AG09309 (cell line): ENCODE data around the gene ZC3H14.

Experiments
- DNase-seq: peaks from one replicate; pipeline ENCODE4 v3.0.0-alpha.2; 2010; ENCODE audit warnings: low read depth
- H3K4me3 ChIP-seq: 2 replicates; pipeline ENCODE4 v1.5.1; 2011; ENCODE audit warnings: mild to moderate bottlenecking, low read depth, low read length, moderate library complexity; ENCODE audit not compliant: control insufficient read depth
- CTCF ChIP-seq: IDR thresholded peaks from 2 replicates; pipeline ENCODE4 v1.5.1; 2011; ENCODE audit warnings: mild to moderate bottlenecking, low read depth, low read length, inconsistent platforms; ENCODE audit not compliant: insufficient read depth, control insufficient read depth; ENCODE audit errors: missing control alignments

The ZC3H14 gene

GRCh38 chr14:88628033-88628432 is 65.2 kb downstream of the ZC3H14 start:
- DNase-seq, result no peak
- H3K4me3 ChIP-seq, result no peak overlapping the region
- no peak for TF ChIP-seq CTCF

GRCh38 chr14:88628462-88628861 is 65.6 kb downstream of the ZC3H14 start:
- H3K4me3 ChIP-seq, result no peak overlapping the region
- no peak for DNase-seq
- no peak for TF ChIP-seq CTCF

- TF ChIP-seq CTCF, result no peak
- H3K4me3 ChIP-seq, result no peak overlapping the region; the same call in 1 of the 2 replicates
- peak; percentile 76 for DNase-seq
Observed at GRCh38 chr14:88630565-88630964, 67.7 kb downstream of the ZC3H14 start.

GRCh38 chr14:88631091-88631490 is 68.3 kb downstream of the ZC3H14 start:
- DNase-seq, result no peak
- no peak for TF ChIP-seq CTCF
- H3K4me3 ChIP-seq, result no peak overlapping the region

- no peak for DNase-seq
- no peak for TF ChIP-seq CTCF
- no peak overlapping the region for H3K4me3 ChIP-seq
Observed at GRCh38 chr14:88632512-88632911, 69.7 kb downstream of the ZC3H14 start.

- DNase-seq, result no peak
- no peak for TF ChIP-seq CTCF
- no peak overlapping the region for H3K4me3 ChIP-seq
Observed at GRCh38 chr14:88639221-88639620, 76.4 kb downstream of the ZC3H14 start.

- no peak for TF ChIP-seq CTCF
- DNase-seq, result peak; percentile 11
- no peak overlapping the region for H3K4me3 ChIP-seq
Observed at GRCh38 chr14:88660056-88660455, 97.2 kb downstream of the ZC3H14 start.
